NCI-H82 (cell line): ENCODE measurements around the gene SLC6A19.
A peak's percentile ranks its signal among the peaks of the same experiment; 100 is the strongest.

Experiments used
- DNase-seq: peaks from one replicate; lab custom pipeline; 2025; lab: John Stamatoyannopoulos, UW

SLC6A19 gene

GRCh38 chr5:1245905-1246576 is 44.6 kb downstream of the SLC6A19 start:
- DNase-seq: no peak

- peak; percentile 16 for DNase-seq
Observed at GRCh38 chr5:1246711-1247431, 45.5 kb downstream of the SLC6A19 start.

- DNase-seq: no peak
Observed at GRCh38 chr5:1247811-1248210, 46.4 kb downstream of the SLC6A19 start.

GRCh38 chr5:1249366-1250280 is 48.2 kb downstream of the SLC6A19 start:
- DNase-seq: no peak

GRCh38 chr5:1251678-1252580 is 50.5 kb downstream of the SLC6A19 start:
- DNase-seq: peak; percentile 88

GRCh38 chr5:1252681-1253080 is 51.3 kb downstream of the SLC6A19 start:
- no peak for DNase-seq

GRCh38 chr5:1253456-1254105 is 52.2 kb downstream of the SLC6A19 start:
- no peak for DNase-seq

- no peak for DNase-seq
Observed at GRCh38 chr5:1254196-1254595, 52.8 kb downstream of the SLC6A19 start.

GRCh38 chr5:1255081-1255561 is 53.7 kb downstream of the SLC6A19 start:
- DNase-seq: no peak

GRCh38 chr5:1256776-1257175 is 55.4 kb downstream of the SLC6A19 start:
- DNase-seq: no peak

- DNase-seq: no peak
Observed at GRCh38 chr5:1257363-1257762, 56.0 kb downstream of the SLC6A19 start.

GRCh38 chr5:1257841-1258240 is 56.4 kb downstream of the SLC6A19 start:
- DNase-seq: no peak

GRCh38 chr5:1259806-1260480 is 58.5 kb downstream of the SLC6A19 start:
- no peak for DNase-seq

GRCh38 chr5:1261643-1262042 is 60.2 kb downstream of the SLC6A19 start:
- no peak for DNase-seq

GRCh38 chr5:1262381-1262780 is 61.0 kb downstream of the SLC6A19 start:
- no peak for DNase-seq

- DNase-seq: no peak
Observed at GRCh38 chr5:1264211-1264610, 62.8 kb downstream of the SLC6A19 start.

GRCh38 chr5:1265026-1265425 is 63.6 kb downstream of the SLC6A19 start:
- no peak for DNase-seq

GRCh38 chr5:1265461-1266455 is 64.4 kb downstream of the SLC6A19 start:
- no peak for DNase-seq

GRCh38 chr5:1266791-1267190 is 65.4 kb downstream of the SLC6A19 start:
- DNase-seq: no peak
